ENCODE results near the gene RHOV. TPM values are rescaled to one million over a fixed set of nuclear protein-coding genes. Genes with fewer than 3 reads are reported as not detected.

Gene RHOV
- total and polyA plus RNA-seq, 2 experiments from 2014 or later: 1.7 to 6.1 TPM

- H3K27ac ChIP-seq: no peak overlapping the region
- TF ChIP-seq EZH2phosphoT487 (IDR thresholded peaks at IDR 0.05; ENCODE audit: low read depth, severe bottlenecking, unreplicated experiment) (no peak), EZH2 (IDR thresholded peaks at IDR 0.05; ENCODE audit: borderline replicate concordance) (no peak)
- TF ChIP-seq, protein P1, sequence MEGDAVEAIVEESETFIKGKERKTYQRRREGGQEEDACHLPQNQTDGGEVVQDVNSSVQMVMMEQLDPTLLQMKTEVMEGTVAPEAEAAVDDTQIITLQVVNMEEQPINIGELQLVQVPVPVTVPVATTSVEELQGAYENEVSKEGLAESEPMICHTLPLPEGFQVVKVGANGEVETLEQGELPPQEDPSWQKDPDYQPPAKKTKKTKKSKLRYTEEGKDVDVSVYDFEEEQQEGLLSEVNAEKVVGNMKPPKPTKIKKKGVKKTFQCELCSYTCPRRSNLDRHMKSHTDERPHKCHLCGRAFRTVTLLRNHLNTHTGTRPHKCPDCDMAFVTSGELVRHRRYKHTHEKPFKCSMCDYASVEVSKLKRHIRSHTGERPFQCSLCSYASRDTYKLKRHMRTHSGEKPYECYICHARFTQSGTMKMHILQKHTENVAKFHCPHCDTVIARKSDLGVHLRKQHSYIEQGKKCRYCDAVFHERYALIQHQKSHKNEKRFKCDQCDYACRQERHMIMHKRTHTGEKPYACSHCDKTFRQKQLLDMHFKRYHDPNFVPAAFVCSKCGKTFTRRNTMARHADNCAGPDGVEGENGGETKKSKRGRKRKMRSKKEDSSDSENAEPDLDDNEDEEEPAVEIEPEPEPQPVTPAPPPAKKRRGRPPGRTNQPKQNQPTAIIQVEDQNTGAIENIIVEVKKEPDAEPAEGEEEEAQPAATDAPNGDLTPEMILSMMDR (IDR thresholded peaks at IDR 0.05; ENCODE audit: poor library complexity): no peak
- peaks cover 22% of the 10 kb centered on the region for H3K4me1 ChIP-seq (ENCODE audit: insufficient read depth)
- 92% methylated on average over 33 of the region's 33 CpGs for WGBS (ENCODE audit: low lambda C conversion rate, missing lambda C conversion rate)
- no peak overlapping the region for H2AFZ ChIP-seq
- H3K9me2 ChIP-seq (replicated peaks; ENCODE audit: insufficient read depth): no peaks in the 10 kb centered on the region
- no peaks in the 10 kb centered on the region for H3K9me3 ChIP-seq (ENCODE audit: low read depth)
- H3K36me3 ChIP-seq (replicated peaks; ENCODE audit: insufficient read depth, low read depth): no peaks in the 10 kb centered on the region
- no peak for DNase-seq (ENCODE audit: low spot score)
- no peaks in the 10 kb centered on the region for H3K27me3 ChIP-seq
- H3K4me3 ChIP-seq: no peak overlapping the region
- peaks cover 20% of the 10 kb centered on the region for H3K79me2 ChIP-seq
- H4K20me1 ChIP-seq (ENCODE audit: insufficient read depth, poor library complexity, severe bottlenecking): peaks cover 23% of the 10 kb centered on the region
- H3K4me2 ChIP-seq: no peak overlapping the region
Measured at GRCh38 chr15:40902605-40903561, 28.8 kb upstream of the RHOV start.

DNA sequence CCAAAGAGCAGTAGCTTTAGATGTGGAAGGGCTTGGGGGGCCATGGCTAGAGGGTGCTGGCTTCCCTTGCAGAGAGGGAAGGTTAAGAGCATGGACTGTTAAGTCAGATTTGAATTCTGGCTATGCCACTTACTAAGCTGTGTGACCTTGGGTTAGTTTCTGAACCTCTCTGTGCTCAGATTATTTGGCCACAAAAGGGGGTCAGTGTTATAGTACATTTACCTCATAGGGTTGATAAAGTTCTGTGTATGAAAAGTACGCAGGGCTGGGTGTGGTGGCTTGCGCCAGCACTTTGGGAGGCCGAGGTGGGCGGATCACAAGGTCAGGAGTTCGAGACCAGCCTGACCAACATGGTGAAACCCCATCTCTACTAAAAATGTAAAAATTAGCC lies 27.0 kb upstream of the RHOV start:
- no peak overlapping the region for H3K27ac ChIP-seq
- no peak overlapping the region for H3K4me3 ChIP-seq
- H3K27me3 ChIP-seq: no peaks in the 10 kb centered on the region
- TF ChIP-seq, protein P1 (IDR thresholded peaks at IDR 0.05; ENCODE audit: poor library complexity): no peak
- TF ChIP-seq EZH2 (IDR thresholded peaks at IDR 0.05; ENCODE audit: borderline replicate concordance) (no peak), EZH2phosphoT487 (IDR thresholded peaks at IDR 0.05; ENCODE audit: low read depth, severe bottlenecking, unreplicated experiment) (no peak)
- no peaks in the 10 kb centered on the region for H3K9me2 ChIP-seq (replicated peaks; ENCODE audit: insufficient read depth)
- no peak for DNase-seq (ENCODE audit: low spot score)
- no peaks in the 10 kb centered on the region for H3K36me3 ChIP-seq (replicated peaks; ENCODE audit: insufficient read depth, low read depth)
- H3K4me1 ChIP-seq (ENCODE audit: insufficient read depth): peaks cover 3% of the 10 kb centered on the region
- peaks cover 23% of the 10 kb centered on the region for H4K20me1 ChIP-seq (ENCODE audit: insufficient read depth, poor library complexity, severe bottlenecking)
- 79% methylated on average over 5 of the region's 5 CpGs for WGBS (ENCODE audit: low lambda C conversion rate, missing lambda C conversion rate)
- peak overlapping the region; percentile 27 for H3K4me2 ChIP-seq
- H3K79me2 ChIP-seq: peaks cover 37% of the 10 kb centered on the region
- H3K9me3 ChIP-seq (ENCODE audit: low read depth): no peaks in the 10 kb centered on the region
- no peak overlapping the region for H2AFZ ChIP-seq

GRCh38 chr15:40900256-40901052 lies 26.4 kb upstream of the RHOV start:
- 92% methylated on average over 36 of the region's 36 CpGs for WGBS (ENCODE audit: low lambda C conversion rate, missing lambda C conversion rate)
- Histone ChIP-seq H2AFZ (no peak overlapping the region), H3K27me3 (no peaks in the 10 kb centered on the region), H3K9me3 (ENCODE audit: low read depth) (no peaks in the 10 kb centered on the region), H4K20me1 (ENCODE audit: insufficient read depth, poor library complexity, severe bottlenecking) (peaks cover 19% of the 10 kb centered on the region), H3K9me2 (replicated peaks; ENCODE audit: insufficient read depth) (no peaks in the 10 kb centered on the region), H3K4me1 (ENCODE audit: insufficient read depth) (no peaks in the 10 kb centered on the region), H3K27ac (no peak overlapping the region), H3K4me3 (no peak overlapping the region), H3K79me2 (peaks cover 43% of the 10 kb centered on the region), H3K4me2 (no peak overlapping the region), H3K36me3 (replicated peaks; ENCODE audit: insufficient read depth, low read depth) (no peaks in the 10 kb centered on the region)
- DNase-seq (ENCODE audit: low spot score): no peak
- TF ChIP-seq, protein P1 (IDR thresholded peaks at IDR 0.05; ENCODE audit: poor library complexity): no peak
- TF ChIP-seq EZH2phosphoT487 (IDR thresholded peaks at IDR 0.05; ENCODE audit: low read depth, severe bottlenecking, unreplicated experiment): no peak
- no peak for TF ChIP-seq EZH2 (IDR thresholded peaks at IDR 0.05; ENCODE audit: borderline replicate concordance)

All from hepatocyte (in vitro differentiated cells).